ENCODE results near the gene TIMM10. TPM values are rescaled to one million over a fixed set of nuclear protein-coding genes. Genes with fewer than 3 reads are reported as not detected.

TIMM10 gene
- total RNA-seq, 2 experiments from 2014 or later = 44.0 to 48.1 TPM

DNA sequence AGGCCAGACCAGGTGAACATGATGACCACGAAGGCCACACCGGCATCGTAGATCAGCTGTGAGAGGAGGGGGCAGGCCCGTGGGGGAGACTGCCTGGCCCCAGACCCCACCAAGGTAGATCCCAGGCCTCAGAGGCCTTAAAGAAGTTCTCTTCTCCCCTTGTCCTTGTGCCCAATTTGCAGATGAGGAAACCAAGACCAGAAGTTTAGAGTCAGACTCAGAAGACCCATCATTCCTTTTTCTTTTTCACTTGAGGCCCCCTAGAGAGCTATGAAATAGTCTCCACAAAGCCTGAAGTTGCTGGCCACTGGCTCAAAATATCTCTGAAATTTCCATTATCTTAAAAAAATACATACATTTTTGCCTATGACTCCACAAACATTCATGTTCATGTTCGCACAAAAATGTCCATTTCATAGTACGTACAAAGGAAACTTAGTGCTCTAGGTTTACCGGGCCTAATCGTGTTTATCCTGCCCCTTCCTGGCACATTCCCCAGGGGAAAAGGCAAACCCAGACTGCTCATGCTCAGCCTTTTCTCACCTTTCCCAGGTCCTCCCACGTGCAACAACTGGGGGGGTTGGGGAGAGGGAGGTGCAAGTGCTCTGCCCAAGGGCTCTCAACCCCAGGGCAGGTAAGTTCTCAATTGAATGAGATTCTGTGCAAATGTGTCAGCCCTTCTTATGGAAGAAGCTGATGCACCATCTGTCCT lies 34.3 kb downstream of the TIMM10 start:
- POLR2A ChIA-PET = no interaction called here

DNA sequence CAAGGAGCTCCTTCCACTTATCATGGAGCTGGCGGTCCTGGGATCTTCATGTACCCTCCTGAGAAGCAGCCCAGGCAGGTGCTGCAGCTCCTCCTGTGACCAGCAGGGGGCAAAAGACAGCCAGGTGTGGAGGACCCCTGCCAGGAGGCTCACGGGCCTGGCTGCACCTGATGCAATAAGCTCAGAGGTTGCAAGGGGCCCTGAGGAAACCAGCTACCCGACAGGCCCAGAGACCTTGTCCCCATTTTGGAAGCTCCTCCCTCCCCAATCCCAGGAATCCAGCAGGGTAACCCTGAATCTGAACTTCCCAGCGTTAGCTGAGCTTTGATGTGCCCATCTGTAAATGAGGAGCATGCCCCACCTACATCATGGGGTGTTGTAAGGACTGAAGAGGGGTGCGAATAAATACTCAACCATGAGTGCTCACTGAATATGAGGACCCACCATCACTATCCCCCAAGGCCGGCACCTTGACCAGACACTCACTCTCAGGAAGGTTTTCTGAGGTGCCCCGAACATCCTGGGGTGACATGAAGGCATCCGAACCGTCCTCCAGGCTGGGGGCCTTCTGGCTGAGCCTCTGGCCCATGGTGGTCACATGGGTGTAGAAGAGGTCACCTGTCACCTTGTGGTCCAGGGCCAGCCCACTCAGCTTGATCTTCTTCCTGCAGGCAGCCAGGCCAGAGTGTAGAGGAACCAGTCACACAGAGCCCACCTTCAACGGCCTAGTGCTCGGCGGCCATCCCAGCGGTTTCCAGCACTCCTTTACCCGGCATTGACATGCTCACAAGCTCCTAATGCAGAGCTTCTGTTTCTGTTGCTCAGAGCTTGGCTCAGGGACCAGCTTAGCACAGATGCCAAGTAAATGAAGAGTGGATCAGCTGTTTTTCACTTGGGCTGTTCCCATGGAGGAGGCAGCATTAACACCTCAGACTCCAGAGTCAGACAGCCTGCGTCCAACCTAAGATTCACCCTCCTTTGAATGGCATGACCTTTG lies 36.7 kb downstream of the TIMM10 start:
- Mint-ChIP-seq H3K36me3 (peaks cover 14% of the 10 kb centered on the region), H3K4me1 (peaks cover 15% of the 10 kb centered on the region), H3K27ac (peak overlapping the region; percentile 88), H3K9me3 (no peaks in the 10 kb centered on the region), H3K27me3 (no peaks in the 10 kb centered on the region), H3K4me3 (no peak overlapping the region)
- POLR2A ChIA-PET = interaction anchor here (0.6 to 2.9 kb wide), 10 partner anchors 8 to 153 kb away, joined by 3 to 29 read pairs (median 4); partner anchors contain the start of genes SLC43A1, TIMM10 and UBE2L6
- ATAC-seq (ENCODE audit: low read depth) = peak; percentile 82
- DNase-seq = peak; percentile 76

More for the DNA sequence above, 34.3 kb downstream of the TIMM10 start:
- Mint-ChIP-seq H3K36me3 (peaks cover 18% of the 10 kb centered on the region), H3K9me3 (no peaks in the 10 kb centered on the region), H3K27me3 (no peaks in the 10 kb centered on the region), H3K4me1 (peaks cover 22% of the 10 kb centered on the region), H3K27ac (peak overlapping the region; percentile 54), H3K4me3 (no peak overlapping the region)
- DNase-seq (no peak), ATAC-seq (ENCODE audit: low read depth) (no peak)

DNA sequence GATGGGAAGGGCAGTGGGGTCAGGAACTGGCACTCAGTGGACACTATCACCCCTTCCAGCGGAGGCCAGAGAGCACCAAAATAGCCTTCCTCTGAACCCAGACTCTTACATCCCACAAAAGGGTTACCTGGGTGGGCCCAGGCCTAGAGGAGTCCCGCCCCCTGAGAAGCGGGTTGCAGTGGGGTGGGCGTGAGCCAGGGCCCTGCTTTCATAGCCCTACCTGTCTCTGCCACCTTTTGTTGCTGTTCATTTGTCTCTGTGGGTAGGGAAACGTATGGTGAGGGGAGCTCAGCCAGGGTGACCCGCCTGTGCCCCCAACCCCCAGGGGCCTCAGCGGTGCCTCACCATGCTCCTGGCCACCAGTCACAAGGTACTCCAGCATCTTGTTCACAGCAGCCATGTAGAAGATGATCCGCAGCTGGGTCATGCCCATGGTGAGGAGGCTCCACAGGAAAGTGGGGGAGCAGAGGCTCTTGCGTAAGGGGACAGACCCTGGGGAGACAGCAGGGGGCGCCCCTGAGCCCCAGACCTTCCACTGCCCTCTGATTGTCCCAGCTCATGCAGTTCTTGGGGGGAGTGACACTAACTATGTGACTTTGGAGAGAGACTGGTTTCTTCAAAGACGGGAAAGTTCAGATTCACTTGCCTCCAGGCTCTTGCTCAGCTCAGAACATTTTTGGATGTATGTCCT lies 39.0 kb downstream of the TIMM10 start:
- no peaks in the 10 kb centered on the region for H3K9me3 Mint-ChIP-seq
- peak; percentile 81 for DNase-seq
- H3K27ac Mint-ChIP-seq = no peak overlapping the region
- peaks cover 5% of the 10 kb centered on the region for H3K36me3 Mint-ChIP-seq
- no peak overlapping the region for H3K4me3 Mint-ChIP-seq
- ATAC-seq (ENCODE audit: low read depth) = peak; percentile 72
- POLR2A ChIA-PET = interaction anchor here (1.0 kb wide), 1 partner anchor 23 kb away, joined by 3 read pairs; no protein-coding TSS in a partner anchor
- H3K4me1 Mint-ChIP-seq = peaks cover 15% of the 10 kb centered on the region
- H3K27me3 Mint-ChIP-seq = no peaks in the 10 kb centered on the region

DNA sequence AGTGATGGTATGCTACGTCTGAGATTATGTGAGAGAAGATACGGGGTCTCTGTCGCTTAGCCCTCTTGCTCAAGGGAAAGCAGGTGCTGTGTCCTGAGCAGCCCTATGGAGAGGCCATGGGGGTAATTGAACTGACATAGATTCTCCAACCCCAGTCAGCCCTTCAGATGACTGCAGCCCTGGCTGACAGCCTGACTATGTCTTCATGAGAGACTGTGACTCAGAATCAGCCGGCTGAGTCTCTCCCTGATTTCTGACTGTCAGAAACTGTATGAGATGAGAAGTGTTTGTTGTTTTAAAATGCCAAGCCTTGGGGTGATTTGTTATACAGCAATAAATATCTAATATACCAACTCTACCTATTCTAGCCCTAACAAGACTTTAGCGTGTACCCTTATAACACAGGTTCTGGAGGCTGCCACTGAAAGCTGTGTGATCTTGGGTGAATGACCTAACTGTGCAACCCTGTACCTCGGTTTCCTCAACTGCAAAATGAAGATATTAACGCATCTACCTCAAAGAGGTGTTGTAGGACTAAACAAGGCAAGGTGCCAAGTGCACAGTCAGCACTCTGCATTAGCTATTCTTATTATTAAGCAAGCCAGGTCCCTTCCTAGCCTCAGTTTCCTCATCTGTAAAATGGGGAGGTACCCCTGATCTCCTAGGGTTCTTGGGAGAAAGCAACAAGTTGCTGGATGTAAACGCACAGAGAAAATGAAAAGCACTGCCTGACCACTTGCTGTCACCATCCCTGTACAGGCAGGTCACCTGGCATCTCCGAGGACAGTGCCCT lies 39.9 kb downstream of the TIMM10 start:
- peaks cover 13% of the 10 kb centered on the region for H3K4me1 Mint-ChIP-seq
- no peak for ATAC-seq (ENCODE audit: low read depth)
- H3K27me3 Mint-ChIP-seq = no peaks in the 10 kb centered on the region
- POLR2A ChIA-PET = interaction anchor here (0.6 kb wide), 1 partner anchor 26 kb away, joined by 3 read pairs; no protein-coding TSS in a partner anchor
- no peak for DNase-seq
- no peak overlapping the region for H3K4me3 Mint-ChIP-seq
- peaks cover 9% of the 10 kb centered on the region for H3K36me3 Mint-ChIP-seq
- no peaks in the 10 kb centered on the region for H3K9me3 Mint-ChIP-seq
- H3K27ac Mint-ChIP-seq = no peak overlapping the region

DNA sequence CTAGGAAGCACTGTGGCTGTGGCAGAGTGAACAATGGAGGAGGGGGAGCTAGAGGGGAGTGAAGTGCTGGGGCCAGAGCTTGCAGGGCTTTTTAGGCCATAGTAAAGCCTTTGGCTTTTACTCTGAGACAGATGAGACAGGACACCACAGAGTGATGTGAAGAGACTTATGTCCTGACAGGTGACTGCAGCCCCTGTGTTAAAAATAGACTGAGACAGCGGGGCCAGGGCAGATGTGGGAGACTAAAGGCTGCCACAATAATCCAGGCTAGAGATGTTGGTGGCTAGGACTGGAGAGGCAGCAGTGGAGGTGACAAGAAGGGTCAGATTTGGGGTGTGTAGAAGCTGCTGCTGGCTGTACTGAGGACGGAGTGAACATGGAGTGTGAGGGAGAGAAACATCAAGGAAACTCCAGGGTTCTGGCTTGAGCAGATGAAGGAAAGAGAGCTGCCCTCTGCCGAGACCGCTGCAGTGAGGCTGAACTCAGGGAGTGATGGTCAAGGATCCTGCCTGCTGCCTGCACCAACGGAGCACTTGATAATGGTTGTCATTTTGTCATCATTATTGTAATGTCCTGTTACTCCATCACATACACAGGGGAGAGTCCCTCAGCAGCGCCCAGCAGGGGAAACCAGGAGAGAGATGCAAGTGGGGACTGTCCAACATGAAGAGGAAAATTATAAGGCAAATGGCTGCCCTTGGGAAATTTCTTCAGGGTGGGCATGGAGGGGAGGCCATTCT lies 42.5 kb downstream of the TIMM10 start:
- Mint-ChIP-seq H3K36me3 (peaks cover 8% of the 10 kb centered on the region), H3K4me3 (no peak overlapping the region), H3K9me3 (no peaks in the 10 kb centered on the region), H3K27me3 (peaks cover 7% of the 10 kb centered on the region), H3K27ac (peak overlapping the region; percentile 30), H3K4me1 (peaks cover 3% of the 10 kb centered on the region)
- POLR2A ChIA-PET = no interaction called here
- ATAC-seq (ENCODE audit: low read depth) (no peak), DNase-seq (no peak)

DNA sequence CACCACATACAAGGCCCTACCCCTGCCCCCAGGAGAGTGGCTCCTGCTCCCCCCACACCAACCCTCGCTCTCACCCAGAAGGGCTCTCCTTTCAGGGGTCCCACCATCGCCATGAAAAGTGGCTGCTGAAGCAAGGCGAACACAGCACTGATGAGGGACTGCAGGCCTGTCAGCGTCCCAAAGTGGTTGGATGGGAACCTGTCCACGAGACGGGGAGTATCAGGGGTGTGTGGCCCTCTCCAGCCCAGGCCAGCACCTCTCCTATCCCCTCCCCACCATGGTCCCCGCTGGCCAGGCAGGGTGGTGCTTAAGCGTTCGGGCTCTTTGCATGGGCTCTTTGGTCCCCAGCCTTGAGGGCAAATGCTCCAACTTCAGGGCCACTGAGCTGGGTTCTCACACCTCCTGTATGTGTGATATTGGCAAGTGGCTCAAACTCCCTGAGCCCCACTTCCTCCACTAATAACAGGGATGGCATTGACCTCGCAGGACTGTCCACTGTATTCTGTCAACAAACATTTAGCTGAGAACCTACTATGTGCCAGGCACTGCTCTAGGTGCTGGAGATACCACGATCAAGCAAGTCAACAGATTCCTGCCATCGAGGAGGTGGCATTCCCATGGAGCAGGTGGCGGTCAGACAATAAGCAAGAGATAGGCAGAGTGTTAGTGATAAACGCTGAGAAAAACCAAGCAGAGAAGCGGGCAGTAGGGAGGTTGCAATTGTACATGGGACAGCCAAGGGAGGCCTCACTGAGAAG lies 43.4 kb downstream of the TIMM10 start:
- Mint-ChIP-seq H3K4me3 (no peak overlapping the region), H3K9me3 (no peaks in the 10 kb centered on the region), H3K4me1 (peaks cover 3% of the 10 kb centered on the region), H3K36me3 (peaks cover 8% of the 10 kb centered on the region), H3K27me3 (peaks cover 10% of the 10 kb centered on the region), H3K27ac (peak overlapping the region; percentile 30)
- POLR2A ChIA-PET = no interaction called here
- DNase-seq (no peak), ATAC-seq (ENCODE audit: low read depth) (no peak)

DNA sequence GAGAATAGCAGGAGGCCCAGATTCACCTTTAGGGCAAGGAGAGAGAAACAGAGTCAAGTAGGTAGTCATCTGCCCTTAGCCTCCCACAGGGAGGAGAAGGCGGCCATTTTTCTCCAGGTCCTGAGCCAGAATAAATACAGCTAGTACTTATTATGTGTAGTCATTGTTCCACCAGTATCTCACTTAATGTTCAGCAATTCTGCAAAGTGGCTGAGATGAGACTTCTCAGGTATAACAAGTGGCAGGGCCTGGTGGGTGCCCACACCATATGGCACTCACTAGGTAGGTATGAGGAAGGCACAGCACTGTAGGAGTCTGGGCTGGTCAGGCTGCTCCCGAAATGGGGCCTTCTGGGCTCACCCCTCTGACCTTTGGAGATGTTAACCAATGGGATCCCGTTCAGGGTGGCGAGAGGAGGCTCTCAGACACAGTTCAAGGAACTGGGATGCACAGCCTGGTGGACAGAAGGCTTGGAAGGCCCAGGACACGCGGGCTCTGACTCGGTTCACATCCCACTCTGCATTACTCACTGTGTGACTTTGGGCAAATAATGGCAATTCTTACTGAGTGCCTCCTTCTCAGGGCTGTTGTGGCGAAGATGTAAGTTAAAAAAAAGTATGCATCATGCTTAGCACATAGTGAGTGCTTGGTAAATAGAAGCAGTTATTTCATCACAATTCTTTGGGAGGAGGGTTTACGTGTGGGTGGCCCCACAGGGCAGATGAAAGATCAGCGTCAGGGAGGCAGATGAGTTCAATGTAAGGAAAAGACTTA lies 45.1 kb downstream of the TIMM10 start:
- H3K27me3 Mint-ChIP-seq = peaks cover 25% of the 10 kb centered on the region
- H3K36me3 Mint-ChIP-seq = peaks cover 8% of the 10 kb centered on the region
- no peak for DNase-seq
- H3K4me3 Mint-ChIP-seq = no peak overlapping the region
- H3K4me1 Mint-ChIP-seq = peaks cover 2% of the 10 kb centered on the region
- ATAC-seq (ENCODE audit: low read depth) = no peak
- H3K9me3 Mint-ChIP-seq = no peaks in the 10 kb centered on the region
- no peak overlapping the region for H3K27ac Mint-ChIP-seq
- POLR2A ChIA-PET = interaction anchor here (0.5 kb wide), 1 partner anchor 212 kb away, joined by 3 read pairs; no protein-coding TSS in a partner anchor

DNA sequence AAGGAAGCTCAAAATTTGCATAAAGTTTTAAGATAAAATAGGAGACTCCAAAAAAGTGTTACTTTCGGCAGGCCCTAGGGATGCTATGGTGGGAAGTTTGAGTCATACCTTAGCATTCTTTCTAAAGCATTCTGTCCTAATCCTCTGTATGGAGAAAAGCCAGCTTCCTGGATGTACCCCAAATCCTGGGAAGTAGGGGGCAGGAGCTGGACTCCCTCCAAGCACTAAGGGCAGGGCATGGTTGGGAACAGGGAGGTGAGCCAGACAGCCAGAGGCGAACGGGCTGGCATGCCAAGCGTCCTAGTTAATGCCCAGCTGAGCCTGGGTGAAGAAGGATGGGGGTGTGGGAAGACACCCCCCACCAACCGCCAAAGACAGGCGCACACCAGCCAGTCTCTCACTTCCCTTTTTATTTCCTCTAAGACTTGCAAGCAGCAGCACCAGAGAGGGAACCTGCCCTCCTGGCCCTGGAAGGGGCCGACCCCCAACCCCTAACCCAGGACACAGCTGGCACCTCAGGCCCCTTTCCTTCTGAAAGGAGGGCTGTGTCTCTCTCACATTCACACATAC lies 46.3 kb downstream of the TIMM10 start:
- no peak overlapping the region for H3K4me3 Mint-ChIP-seq
- no peak for ATAC-seq (ENCODE audit: low read depth)
- POLR2A ChIA-PET = interaction anchor here (0.8 to 1.6 kb wide), 3 partner anchors 24 to 31 kb away, joined by 3 to 5 read pairs (median 4); partner anchors contain the start of genes RTN4RL2 and SLC43A1

DNA sequence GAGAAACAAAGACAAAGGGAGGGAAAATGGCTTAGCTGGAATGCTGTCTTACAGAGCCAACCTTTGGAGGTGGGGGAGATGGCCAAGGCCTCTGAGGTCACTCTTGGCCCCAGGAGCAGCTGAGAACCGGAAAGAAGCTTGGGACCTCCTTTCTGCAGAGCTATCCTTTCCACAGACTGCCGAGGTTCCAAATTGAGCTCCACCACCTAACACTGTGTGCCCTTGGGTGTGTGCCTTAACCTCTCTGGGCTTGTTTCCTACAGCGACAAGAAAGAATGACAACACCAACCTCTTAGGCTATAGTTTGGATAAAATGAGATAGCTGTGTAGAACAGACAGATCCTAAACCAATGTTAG lies 47.0 kb downstream of the TIMM10 start:
- no peak for ATAC-seq (ENCODE audit: low read depth)
- Mint-ChIP-seq H3K4me1 (peaks cover 4% of the 10 kb centered on the region), H3K9me3 (no peaks in the 10 kb centered on the region), H3K4me3 (no peak overlapping the region), H3K27me3 (peaks cover 31% of the 10 kb centered on the region), H3K36me3 (peaks cover 6% of the 10 kb centered on the region), H3K27ac (no peak overlapping the region)
- DNase-seq = no peak
- POLR2A ChIA-PET = interaction anchor here (0.9 to 1.6 kb wide), 3 partner anchors 24 to 31 kb away, joined by 3 to 5 read pairs (median 3); partner anchors contain the start of genes RTN4RL2 and SLC43A1

More for the DNA sequence above, 46.3 kb downstream of the TIMM10 start:
- Mint-ChIP-seq H3K27me3 (peaks cover 29% of the 10 kb centered on the region), H3K4me1 (peaks cover 4% of the 10 kb centered on the region), H3K27ac (no peak overlapping the region), H3K9me3 (no peaks in the 10 kb centered on the region), H3K36me3 (peaks cover 8% of the 10 kb centered on the region)
- DNase-seq = no peak

DNA sequence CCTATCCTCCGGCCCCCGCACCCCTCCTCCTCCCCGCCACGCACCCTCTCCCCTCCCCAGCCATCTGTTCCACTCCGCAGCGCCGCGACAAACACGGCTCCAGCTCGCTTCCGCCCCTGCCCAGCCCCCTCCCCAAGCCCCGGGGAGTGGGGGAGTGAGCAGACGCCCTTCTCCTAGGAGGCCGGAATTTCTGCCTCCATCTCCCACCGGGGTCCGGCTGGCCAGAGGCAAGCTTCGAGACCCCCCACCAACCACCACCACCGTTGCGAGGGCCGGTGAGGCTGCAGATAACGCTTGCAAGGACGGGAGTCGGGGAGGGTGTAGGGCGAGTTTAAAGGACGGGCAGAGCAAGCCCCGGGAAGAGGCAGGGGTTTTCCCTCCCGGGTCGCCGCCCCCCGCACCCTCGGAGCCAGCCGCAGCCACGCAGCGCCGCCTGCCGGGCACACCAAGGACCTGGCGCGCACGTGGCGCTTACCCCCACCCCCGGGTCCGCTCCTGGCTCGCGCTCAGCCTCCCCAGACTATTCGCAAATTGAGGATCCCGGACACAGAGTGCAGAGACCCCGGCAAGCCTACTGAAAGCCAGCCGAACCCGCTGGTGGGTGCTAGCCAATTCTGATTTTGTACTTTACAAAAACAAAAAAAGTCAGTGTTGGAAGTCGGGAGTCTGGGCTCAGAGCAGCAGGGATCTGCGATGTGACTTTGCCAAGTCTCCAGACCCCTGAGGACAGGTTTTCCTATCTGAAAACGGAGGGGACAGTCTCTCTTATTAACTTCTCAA lies 47.6 kb downstream of the TIMM10 start:
- Mint-ChIP-seq H3K4me1 (peaks cover 4% of the 10 kb centered on the region), H3K27ac (no peak overlapping the region), H3K9me3 (no peaks in the 10 kb centered on the region), H3K4me3 (no peak overlapping the region), H3K27me3 (peaks cover 35% of the 10 kb centered on the region), H3K36me3 (peaks cover 6% of the 10 kb centered on the region)
- peak; percentile 78 for DNase-seq
- ATAC-seq (ENCODE audit: low read depth) = peak; percentile 55
- POLR2A ChIA-PET = interaction anchor here (0.6 to 1.6 kb wide), 4 partner anchors 23 to 99 kb away, joined by 3 to 5 read pairs (median 3); partner anchors contain the start of genes RTN4RL2 and SLC43A1

All from activated naive CD8-positive, alpha-beta T cell treated with anti-CD3 and anti-CD28 coated beads, Interleukin-2, amount 10 ng/mL, durations not matched to agents 7 days and 5 days (primary cell).